H1 (cell line): ENCODE measurements around the gene MYH11. TPM values are rescaled to one million over a fixed set of nuclear protein-coding genes. Genes with fewer than 3 reads are reported as not detected.

Experiments
- CTCF ChIA-PET: fragments of 300-600 bp; sonication (Branson Sonifier 250); formaldehyde crosslinking; loops from one replicate; lab custom pipeline; 2021; ENCODE audit not compliant: partially characterized antibody; lab: Charles Lee
- POLR2A ChIA-PET: fragments of 300-600 bp; sonication (Branson Sonifier 250); formaldehyde crosslinking; loops from one replicate; lab custom pipeline; 2021; ENCODE audit warnings: inconsistent platforms; ENCODE audit not compliant: partially characterized antibody; lab: Charles Lee
- DNase-seq, 2 experiments: peaks; one replicate each; pipeline versions ENCODE4 v3.0.0 to v3.0.0-alpha.2; 2010 to 2022; ENCODE audit warnings: low spot score in 2 of 2, low read depth in 1 of 2, mixed read lengths in 1 of 2
- FAIRE-seq: peaks from 2 replicates; lab custom pipeline; 2011; peaks lifted over from hg19 to GRCh38; lab: Jason Lieb, UNC
- H2AFZ ChIP-seq: 2 replicates; pipeline ENCODE4 v1.8.1; 2012; ENCODE audit warnings: low read length, inconsistent platforms
- H2AK5ac ChIP-seq: 2 replicates; pipeline ENCODE4 v1.6.1; 2013; ENCODE audit warnings: low read depth, low read length
- H2BK120ac ChIP-seq: replicated peaks from 2 replicates; pipeline ENCODE3; 2013; ENCODE audit warnings: low read depth, low read length, inconsistent platforms
- H2BK12ac ChIP-seq: 2 replicates; pipeline ENCODE4 v1.6.1; 2013; ENCODE audit warnings: low read depth, low read length
- H2BK15ac ChIP-seq: 2 replicates; pipeline ENCODE4 v1.6.1; 2013; ENCODE audit warnings: low read length
- H2BK20ac ChIP-seq: 2 replicates; pipeline ENCODE4 v1.6.1; 2013; ENCODE audit warnings: low read length
- H2BK5ac ChIP-seq: 2 replicates; pipeline ENCODE4 v1.6.1; 2013; ENCODE audit warnings: low read depth, low read length
- H3K14ac ChIP-seq: 2 replicates; pipeline ENCODE4 v1.6.1; 2013; ENCODE audit warnings: inconsistent platforms; ENCODE audit not compliant: insufficient read length
- H3K18ac ChIP-seq: 2 replicates; pipeline ENCODE4 v1.6.1; 2013; ENCODE audit warnings: low read length; ENCODE audit errors: extremely low read depth
- H3K23ac ChIP-seq: 2 replicates; pipeline ENCODE4 v1.6.1; 2013; ENCODE audit warnings: inconsistent platforms; ENCODE audit not compliant: insufficient read length
- H3K23me2 ChIP-seq: 2 replicates; pipeline ENCODE4 v1.6.1; 2013; ENCODE audit warnings: low read depth, low read length
- H3K27ac ChIP-seq: 2 replicates; pipeline ENCODE4 v1.6.1; 2011; ENCODE audit warnings: low read depth, low read length, inconsistent platforms
- H3K27me3 ChIP-seq, 4 experiments: replicated peaks in 1 of 4; 1 replicate in 1 of 4; 2 replicates in 3 of 4; pipeline versions ENCODE4 v1.6.1 to v1.8.1; 2011 to 2013; ENCODE audit warnings: low read length in 3 of 4, mild to moderate bottlenecking in 3 of 4, inconsistent platforms in 2 of 4, mixed read lengths in 2 of 4, moderate library complexity in 1 of 4; ENCODE audit not compliant: control insufficient read depth in 3 of 4, insufficient read depth in 3 of 4; ENCODE audit errors: extremely low read depth in 1 of 4
- H3K36me3 ChIP-seq, 4 experiments: 2 replicates each; pipeline versions ENCODE4 v1.6.1 to v1.8.1; 2011 to 2013; ENCODE audit warnings: mild to moderate bottlenecking in 4 of 4, low read length in 3 of 4, moderate library complexity in 2 of 4, control low read depth in 1 of 4, inconsistent platforms in 1 of 4; ENCODE audit not compliant: insufficient read depth in 4 of 4, control insufficient read depth in 2 of 4
- H3K4ac ChIP-seq: replicated peaks from 2 replicates; pipeline ENCODE3; 2013; ENCODE audit warnings: low read length, low read depth, mixed read lengths, inconsistent platforms; ENCODE audit not compliant: insufficient read length
- H3K4me1 ChIP-seq, 4 experiments: replicated peaks in 1 of 4; 1 replicate in 1 of 4; 2 replicates in 3 of 4; pipeline versions ENCODE4 v1.6.1 to v1.8.1; 2011 to 2013; ENCODE audit warnings: low read length in 3 of 4, inconsistent platforms in 2 of 4, mixed read lengths in 1 of 4; ENCODE audit not compliant: insufficient read depth in 4 of 4, control insufficient read depth in 3 of 4
- H3K4me2 ChIP-seq, 2 experiments: 2 replicates each; pipeline versions ENCODE4 v1.6.1 to v1.8.1; 2011 to 2013; ENCODE audit warnings: low read depth in 2 of 2, low read length in 2 of 2, control low read depth in 1 of 2, inconsistent platforms in 1 of 2, mild to moderate bottlenecking in 1 of 2; ENCODE audit not compliant: insufficient read depth in 1 of 2
- H3K4me3 ChIP-seq, 4 experiments: fragments of 200-600, 300-600 bp in 1 of 4; sonication (generic), shearing (Covaris generic), sonication (Bioruptor Twin) in 1 of 4; 2 replicates each; pipeline versions ENCODE4 v1.5.1 to v1.8.1; 2011 to 2016; ENCODE audit warnings: low read length in 4 of 4, low read depth in 3 of 4, control low read depth in 2 of 4, inconsistent platforms in 2 of 4, mild to moderate bottlenecking in 2 of 4, mixed read lengths in 1 of 4, moderate library complexity in 1 of 4; ENCODE audit not compliant: insufficient read depth in 2 of 4; ENCODE audit errors: extremely low read depth in 1 of 4
- H3K56ac ChIP-seq: replicated peaks from 2 replicates; pipeline ENCODE3; 2013; ENCODE audit warnings: low read depth, mild to moderate bottlenecking, mixed read lengths, low read length, inconsistent platforms; ENCODE audit not compliant: insufficient read length
- H3K79me1 ChIP-seq: 2 replicates; pipeline ENCODE4 v1.6.1; 2013; ENCODE audit warnings: low read depth, low read length, control low read depth
- H3K79me2 ChIP-seq, 2 experiments: 2 replicates each; pipeline versions ENCODE4 v1.6.1 to v1.8.1; 2012 to 2013; ENCODE audit warnings: low read length in 2 of 2, mild to moderate bottlenecking in 2 of 2, inconsistent platforms in 1 of 2; ENCODE audit not compliant: insufficient read depth in 2 of 2, control insufficient read depth in 1 of 2
- H3K9ac ChIP-seq, 4 experiments: replicated peaks in 1 of 4; 1 replicate in 1 of 4; 2 replicates in 3 of 4; pipeline versions ENCODE4 v1.6.1 to v1.8.1; 2011 to 2013; ENCODE audit warnings: low read depth in 3 of 4, low read length in 3 of 4, control low read depth in 2 of 4, mild to moderate bottlenecking in 2 of 4, moderate library complexity in 2 of 4, inconsistent platforms in 1 of 4; ENCODE audit errors: extremely low read depth in 1 of 4
- H3K9me3 ChIP-seq, 2 experiments: 2 replicates each; pipeline versions ENCODE4 v1.6.1 to v1.8.1; 2012 to 2013; ENCODE audit warnings: mild to moderate bottlenecking in 2 of 2, moderate library complexity in 2 of 2, control low read depth in 1 of 2, inconsistent platforms in 1 of 2, low read depth in 1 of 2, low read length in 1 of 2, mixed read lengths in 1 of 2; ENCODE audit not compliant: insufficient read depth in 2 of 2
- H4K20me1 ChIP-seq, 2 experiments: replicated peaks in 1 of 2; 2 replicates each; pipeline versions ENCODE3 to v1.8.1; 2011 to 2013; ENCODE audit warnings: inconsistent platforms in 2 of 2, low read length in 2 of 2, mild to moderate bottlenecking in 1 of 2; ENCODE audit not compliant: insufficient read depth in 2 of 2, control insufficient read depth in 1 of 2
- H4K5ac ChIP-seq: 2 replicates; pipeline ENCODE4 v1.6.1; 2013; ENCODE audit warnings: low read length, low read depth, mixed read lengths, inconsistent platforms; ENCODE audit not compliant: insufficient read length
- H4K8ac ChIP-seq: 2 replicates; pipeline ENCODE4 v1.8.0; 2013; ENCODE audit warnings: mild to moderate bottlenecking, moderate library complexity, low read length, inconsistent platforms; ENCODE audit not compliant: insufficient read depth; ENCODE audit errors: extremely low read depth
- H4K91ac ChIP-seq: replicated peaks from 2 replicates; pipeline ENCODE3; 2013; ENCODE audit warnings: low read length, mixed read lengths, inconsistent platforms; ENCODE audit not compliant: insufficient read length
- BRCA1 ChIP-seq: IDR thresholded peaks from 2 replicates; pipeline ENCODE4 v1.6.1; 2012; ENCODE audit warnings: low read depth, low read length, improper control_type of control experiment
- CHD1 ChIP-seq: IDR thresholded peaks from 2 replicates; pipeline ENCODE4 v1.6.1; 2012; ENCODE audit warnings: low read depth, low read length, improper control_type of control experiment
- EGR1 ChIP-seq: IDR thresholded peaks from 2 replicates; pipeline ENCODE4 v1.6.1; 2011; ENCODE audit warnings: low read depth, low read length, borderline replicate concordance
- EZH2 ChIP-seq: fragments of 200-600 bp; sonication (generic); IDR thresholded peaks from 2 replicates; pipeline ENCODE4 v1.7.1; 2012; ENCODE audit warnings: low read depth, mild to moderate bottlenecking, moderate library complexity, low read length, inconsistent platforms; ENCODE audit not compliant: severe bottlenecking
- GTF2F1 ChIP-seq: IDR thresholded peaks from 2 replicates; pipeline ENCODE4 v1.6.1; 2012; ENCODE audit warnings: low read depth, low read length, improper control_type of control experiment, borderline replicate concordance
- JUN ChIP-seq: IDR thresholded peaks from 2 replicates; pipeline ENCODE4 v1.6.1; 2011; ENCODE audit warnings: low read depth, mild to moderate bottlenecking, improper control_type of control experiment, low read length
- NANOG ChIP-seq: IDR thresholded peaks from 2 replicates; pipeline ENCODE4 v1.6.1; 2011; ENCODE audit warnings: low read length, low read depth, mild to moderate bottlenecking, inconsistent platforms; ENCODE audit not compliant: insufficient read depth, poor library complexity, severe bottlenecking
- RAD21 ChIP-seq, 2 experiments: IDR thresholded peaks in 1 of 2; conservative IDR thresholded peaks in 1 of 2; 2 replicates each; pipeline ENCODE4 v1.6.1; 2011; ENCODE audit warnings: low read depth in 2 of 2, low read length in 2 of 2, improper control_type of control experiment in 1 of 2, inconsistent platforms in 1 of 2, mild to moderate bottlenecking in 1 of 2, moderate library complexity in 1 of 2
- SAP30 ChIP-seq: fragments of 300-600 bp; sonication (generic); IDR thresholded peaks from 2 replicates; pipeline ENCODE4 v1.7.1; 2012; ENCODE audit warnings: low read length, moderate library complexity, mild to moderate bottlenecking, inconsistent platforms; ENCODE audit not compliant: insufficient read depth, insufficient replicate concordance
- TBP ChIP-seq: IDR thresholded peaks from 2 replicates; pipeline ENCODE4 v1.6.1; 2011; ENCODE audit warnings: low read depth, low read length, improper control_type of control experiment
- TCF12 ChIP-seq: IDR thresholded peaks from 2 replicates; pipeline ENCODE4 v1.6.1; 2011; ENCODE audit warnings: low read depth, mild to moderate bottlenecking, low read length
- YY1 ChIP-seq: IDR thresholded peaks from 2 replicates; pipeline ENCODE4 v1.6.1; 2011; ENCODE audit warnings: low read depth, mild to moderate bottlenecking, low read length
- ZNF274 ChIP-seq: IDR thresholded peaks from 2 replicates; pipeline ENCODE4 v1.7.0; 2012; ENCODE audit warnings: low read length, borderline replicate concordance; ENCODE audit errors: extremely low read depth
- WGBS, 2 experiments: shearing (Covaris generic) in 1 of 2; methylation state at CpG; one replicate each; pipeline versions ENCODE4 v1.1.6 to v1.1.7; 2013 to 2015; ENCODE audit warnings: low lambda C conversion rate in 2 of 2, mixed read lengths in 2 of 2, inconsistent platforms in 1 of 2, low coverage in 1 of 2, missing lambda C conversion rate in 1 of 2; ENCODE audit not compliant: insufficient replicate concordance in 2 of 2, insufficient coverage in 1 of 2, insufficient read length in 1 of 2; ENCODE audit errors: extremely low coverage in 1 of 2, missing lambda C conversion rate in 1 of 2; 5-methylcytosine and 5-hydroxymethylcytosine counted together
- polyA plus RNA-seq, 7 experiments: library from polyadenylated mRNA; depleted of rRNA in 3 of 7; stranded (reverse) in 5 of 7; unstranded in 2 of 7; fragments of >200 nt in 5 of 7; fragments of 200-250 nt in 2 of 7; gene quantifications; 1 replicate in 5 of 7; 2 replicates in 1 of 7; 4 replicates in 1 of 7; pipeline versions ENCODE4 v1.2.1 to v1.2.3, GENCODE V29; 2011 to 2013; ENCODE audit warnings: missing spikeins in 2 of 7, mixed read lengths in 2 of 7
- total RNA-seq: library from RNA; stranded (reverse); fragmentation: NEBNext Ultra II Directional; extraction: Animal tissue kit (Norgen Biotek cat#: 25700); gene quantifications from 2 replicates; pipeline ENCODE4 v1.2.1, GENCODE V29; 2021
- TF ChIP-seq, protein P1 (sequence below): IDR thresholded peaks from 2 replicates; pipeline ENCODE4 v1.6.1; 2012; ENCODE audit warnings: inconsistent platforms

MYH11 gene
- total and polyA plus RNA-seq, 2 of the 8 experiments (the other 6 are each of a cell fraction or from before 2014, with no cell fraction given): 0.11 to 0.78 TPM

DNA sequence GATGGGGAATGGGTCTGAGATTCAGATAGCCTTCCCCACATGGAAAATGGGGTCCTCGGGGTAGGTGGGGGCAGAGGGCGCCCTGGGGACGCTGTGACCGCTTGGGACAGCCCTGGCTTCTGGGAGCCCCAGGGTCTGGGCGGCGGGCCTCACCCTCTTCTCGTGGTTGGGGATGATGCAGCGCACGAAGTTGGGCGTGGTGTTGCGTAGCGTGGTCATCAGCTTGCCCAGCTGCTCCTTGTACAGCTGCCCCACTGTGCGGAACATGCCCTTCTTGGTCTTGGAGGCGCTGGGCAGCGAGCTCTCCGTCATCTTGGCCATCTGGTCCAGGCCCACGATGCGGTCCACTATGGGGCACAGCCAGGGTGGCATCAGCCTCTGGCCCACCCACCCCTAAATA, 106.8 kb downstream of the MYH11 start:
- no peak for FAIRE-seq
- TF ChIP-seq, protein P1, sequence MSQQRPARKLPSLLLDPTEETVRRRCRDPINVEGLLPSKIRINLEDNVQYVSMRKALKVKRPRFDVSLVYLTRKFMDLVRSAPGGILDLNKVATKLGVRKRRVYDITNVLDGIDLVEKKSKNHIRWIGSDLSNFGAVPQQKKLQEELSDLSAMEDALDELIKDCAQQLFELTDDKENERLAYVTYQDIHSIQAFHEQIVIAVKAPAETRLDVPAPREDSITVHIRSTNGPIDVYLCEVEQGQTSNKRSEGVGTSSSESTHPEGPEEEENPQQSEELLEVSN: no peak
- no peak for TF ChIP-seq SAP30
- no peak for TF ChIP-seq CHD1
- no peak for TF ChIP-seq ZNF274
- no peak for TF ChIP-seq NANOG
- TF ChIP-seq GTF2F1: no peak
- no peak for TF ChIP-seq YY1
- no peak for TF ChIP-seq EGR1
- TF ChIP-seq EZH2: no peak
- TF ChIP-seq RAD21 (IDR thresholded peaks at IDR 0.05 in 1 of 2, conservative IDR thresholded peaks at IDR 0.05 in 1 of 2; ENCODE audit: low read depth in 2 of 2, low read length in 2 of 2): no peak
- no peak for TF ChIP-seq BRCA1
- no peak for TF ChIP-seq JUN
- no peak for TF ChIP-seq TCF12
- no peak for TF ChIP-seq TBP

More for the DNA sequence above, 106.8 kb downstream of the MYH11 start:
- Histone ChIP-seq H3K4ac (no peak overlapping the region), H3K9ac (no peak overlapping the region), H3K23me2 (no peaks in the 10 kb centered on the region), H3K27me3 (no peaks in the 10 kb centered on the region), H3K14ac (no peak overlapping the region), H2AK5ac (no peak overlapping the region), H3K27ac (no peak overlapping the region), H2AFZ (no peak overlapping the region), H3K23ac (no peak overlapping the region), H4K5ac (no peak overlapping the region), H3K4me3 (no peak overlapping the region), H3K79me1 (no peaks in the 10 kb centered on the region), H3K4me2 (no peak overlapping the region), H3K18ac (no peak overlapping the region), H4K91ac (no peak overlapping the region), H3K79me2 (no peaks in the 10 kb centered on the region), H3K4me1 (no peaks in the 10 kb centered on the region), H2BK15ac (no peak overlapping the region), H3K36me3 (no peaks in the 10 kb centered on the region), H2BK120ac (no peak overlapping the region), H4K8ac (no peak overlapping the region), H2BK12ac (no peak overlapping the region), H3K9me3 (no peaks in the 10 kb centered on the region), H2BK5ac (no peak overlapping the region), H2BK20ac (no peak overlapping the region), H4K20me1 (no peaks in the 10 kb centered on the region), H3K56ac (no peak overlapping the region)
- 64% methylated on average over 8 of the region's 18 CpGs; no CpG with 5 or more reads in 1 of the 2 experiments for WGBS, 2 experiments
- ChIA-PET CTCF (interaction anchor here (0.6 kb wide), 1 partner anchor 21 kb away, joined by 3 read pairs; no protein-coding TSS in a partner anchor), POLR2A (no interaction called here)
- no peak for DNase-seq
